DOHH2 (cell line): ENCODE measurements around the gene ERP27.

ENCODE experiments used
- EZH2phosphoT487 ChIP-seq: fragments of 200-600 bp; sonication (generic); IDR thresholded peaks from 2 replicates; pipeline ENCODE4 v1.6.1; 2017; ENCODE audit warnings: borderline replicate concordance, mild to moderate bottlenecking, antibody characterized with exemption, low read length, moderate library complexity, mixed read lengths
- TF ChIP-seq, protein P1 (sequence below): fragments of 200-600 bp; sonication (generic); IDR thresholded peaks from one replicate; pipeline ENCODE4 v1.5.1; 2014; ENCODE audit warnings: antibody characterized with exemption, mild to moderate bottlenecking, low read depth, low read length; ENCODE audit not compliant: poor library complexity, severe bottlenecking

DNA sequence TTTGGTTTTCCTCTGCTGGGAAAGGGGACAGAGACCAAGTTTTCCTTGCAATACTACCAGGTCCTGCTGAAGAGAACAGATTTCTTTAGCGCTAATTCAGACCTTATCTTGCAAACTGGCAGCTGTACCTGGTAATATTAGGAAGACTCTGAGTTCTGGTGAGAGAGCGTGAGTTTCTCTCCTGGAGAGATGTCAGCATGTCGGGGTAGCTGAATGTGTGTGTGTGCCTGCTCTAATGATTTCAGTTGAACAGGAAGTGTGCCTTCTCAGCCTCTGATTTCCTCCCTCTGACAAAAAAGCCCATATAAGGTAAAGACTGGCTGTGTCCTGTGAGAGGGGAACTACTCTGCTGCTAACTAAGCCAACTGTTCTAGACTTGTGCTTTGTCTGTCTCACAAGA, 10.3 kb upstream of the ERP27 start:
- TF ChIP-seq, protein P1, sequence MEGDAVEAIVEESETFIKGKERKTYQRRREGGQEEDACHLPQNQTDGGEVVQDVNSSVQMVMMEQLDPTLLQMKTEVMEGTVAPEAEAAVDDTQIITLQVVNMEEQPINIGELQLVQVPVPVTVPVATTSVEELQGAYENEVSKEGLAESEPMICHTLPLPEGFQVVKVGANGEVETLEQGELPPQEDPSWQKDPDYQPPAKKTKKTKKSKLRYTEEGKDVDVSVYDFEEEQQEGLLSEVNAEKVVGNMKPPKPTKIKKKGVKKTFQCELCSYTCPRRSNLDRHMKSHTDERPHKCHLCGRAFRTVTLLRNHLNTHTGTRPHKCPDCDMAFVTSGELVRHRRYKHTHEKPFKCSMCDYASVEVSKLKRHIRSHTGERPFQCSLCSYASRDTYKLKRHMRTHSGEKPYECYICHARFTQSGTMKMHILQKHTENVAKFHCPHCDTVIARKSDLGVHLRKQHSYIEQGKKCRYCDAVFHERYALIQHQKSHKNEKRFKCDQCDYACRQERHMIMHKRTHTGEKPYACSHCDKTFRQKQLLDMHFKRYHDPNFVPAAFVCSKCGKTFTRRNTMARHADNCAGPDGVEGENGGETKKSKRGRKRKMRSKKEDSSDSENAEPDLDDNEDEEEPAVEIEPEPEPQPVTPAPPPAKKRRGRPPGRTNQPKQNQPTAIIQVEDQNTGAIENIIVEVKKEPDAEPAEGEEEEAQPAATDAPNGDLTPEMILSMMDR: no peak
- no peak for TF ChIP-seq EZH2phosphoT487
